Esophagus muscularis mucosa (tissue), 4 donors: ENCODE results near the gene PRDM16.

ENCODE experiments used
- EP300 ChIP-seq: sonication (generic); formaldehyde crosslinking; IDR thresholded peaks from one replicate; pipeline ENCODE4 v1.6.1; 2017; ENCODE audit warnings: antibody characterized with exemption
- POLR2A ChIP-seq: fragments of 450-650 bp; IDR thresholded peaks from one replicate; pipeline ENCODE4 v1.6.1; 2017; ENCODE audit warnings: antibody characterized with exemption, moderate library complexity, mild to moderate bottlenecking, low read depth
- POLR2AphosphoS5 ChIP-seq, 2 donors: sonication (generic); formaldehyde crosslinking; IDR thresholded peaks; one replicate each; pipeline ENCODE4 v1.6.1; 2017; ENCODE audit warnings: antibody characterized with exemption in 2 of 2
- TF ChIP-seq, protein P1 (sequence below), 3 experiments: fragments of 200-600 bp in 2 of 3; fragments of 450-650 bp in 1 of 3; sonication (generic) in 2 of 3; IDR thresholded peaks; one replicate each; pipeline ENCODE4 v1.5.1; 2017 to 2019; ENCODE audit warnings: antibody characterized with exemption in 3 of 3, mild to moderate bottlenecking in 2 of 3, moderate library complexity in 1 of 3

DNA sequence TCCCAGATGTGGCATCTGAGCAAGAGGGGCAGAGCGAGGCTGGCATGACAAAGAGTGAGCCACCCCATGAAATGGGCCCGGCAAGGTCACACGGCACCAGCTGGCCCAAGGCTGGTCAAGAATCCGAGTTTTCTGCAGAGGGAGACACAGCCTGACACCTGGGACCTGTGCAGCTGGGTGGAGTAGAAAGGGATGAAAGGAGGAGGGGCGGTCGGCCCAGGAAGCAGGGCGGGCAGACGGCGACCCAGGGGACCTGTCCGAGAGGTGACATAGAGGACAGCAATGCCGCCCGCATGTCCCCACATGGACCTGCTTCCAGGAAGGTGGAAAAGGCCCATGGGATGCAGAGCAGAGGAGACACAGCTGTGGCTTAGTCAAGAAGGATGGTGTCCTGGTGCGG is 137.7 kb downstream of the PRDM16 start:
- no peak for TF ChIP-seq EP300
- TF ChIP-seq POLR2A, result no peak
- TF ChIP-seq, protein P1, sequence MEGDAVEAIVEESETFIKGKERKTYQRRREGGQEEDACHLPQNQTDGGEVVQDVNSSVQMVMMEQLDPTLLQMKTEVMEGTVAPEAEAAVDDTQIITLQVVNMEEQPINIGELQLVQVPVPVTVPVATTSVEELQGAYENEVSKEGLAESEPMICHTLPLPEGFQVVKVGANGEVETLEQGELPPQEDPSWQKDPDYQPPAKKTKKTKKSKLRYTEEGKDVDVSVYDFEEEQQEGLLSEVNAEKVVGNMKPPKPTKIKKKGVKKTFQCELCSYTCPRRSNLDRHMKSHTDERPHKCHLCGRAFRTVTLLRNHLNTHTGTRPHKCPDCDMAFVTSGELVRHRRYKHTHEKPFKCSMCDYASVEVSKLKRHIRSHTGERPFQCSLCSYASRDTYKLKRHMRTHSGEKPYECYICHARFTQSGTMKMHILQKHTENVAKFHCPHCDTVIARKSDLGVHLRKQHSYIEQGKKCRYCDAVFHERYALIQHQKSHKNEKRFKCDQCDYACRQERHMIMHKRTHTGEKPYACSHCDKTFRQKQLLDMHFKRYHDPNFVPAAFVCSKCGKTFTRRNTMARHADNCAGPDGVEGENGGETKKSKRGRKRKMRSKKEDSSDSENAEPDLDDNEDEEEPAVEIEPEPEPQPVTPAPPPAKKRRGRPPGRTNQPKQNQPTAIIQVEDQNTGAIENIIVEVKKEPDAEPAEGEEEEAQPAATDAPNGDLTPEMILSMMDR (IDR thresholded peaks at IDR 0.05), result no peak
- no peak for TF ChIP-seq POLR2AphosphoS5 (IDR thresholded peaks at IDR 0.05)
